UCSD-AML1 (cell line): ENCODE results near the gene KIAA0825.
"Not testable (repeated sequence)": the region's sequence is repeated elsewhere in the genome, so short reads cannot be mapped to it uniquely, and the experiment has no call there.

ENCODE experiments used
- DNase-seq: peaks from one replicate; lab custom pipeline; 2025; ENCODE audit not compliant: unreplicated experiment; lab: John Stamatoyannopoulos, UW

The KIAA0825 gene

GRCh38 chr5:94595281-94595840 is 23.0 kb downstream of the KIAA0825 start:
- DNase-seq: no peak

- no peak for DNase-seq
Observed at GRCh38 chr5:94577466-94578245, 40.7 kb downstream of the KIAA0825 start.

- no peak for DNase-seq
Observed at GRCh38 chr5:94575196-94575595, 43.2 kb downstream of the KIAA0825 start.

GRCh38 chr5:94573349-94573748 is 45.1 kb downstream of the KIAA0825 start:
- not testable (repeated sequence) for DNase-seq

GRCh38 chr5:94571415-94571814 is 47.0 kb downstream of the KIAA0825 start:
- no peak for DNase-seq

GRCh38 chr5:94564812-94565211 is 53.6 kb downstream of the KIAA0825 start:
- DNase-seq: no peak

GRCh38 chr5:94562327-94562971 is 56.0 kb downstream of the KIAA0825 start:
- DNase-seq: no peak

GRCh38 chr5:94558028-94558427 is 60.4 kb downstream of the KIAA0825 start:
- no peak for DNase-seq

- no peak for DNase-seq
Observed at GRCh38 chr5:94551858-94552257, 66.5 kb downstream of the KIAA0825 start.

GRCh38 chr5:94545870-94546625 is 72.4 kb downstream of the KIAA0825 start:
- DNase-seq: peak; percentile 70

- DNase-seq: peak; percentile 11
Observed at GRCh38 chr5:94544875-94545547, 73.4 kb downstream of the KIAA0825 start.

- no peak for DNase-seq
Observed at GRCh38 chr5:94544031-94544650, 74.3 kb downstream of the KIAA0825 start.

- no peak for DNase-seq
Observed at GRCh38 chr5:94540856-94541494, 77.4 kb downstream of the KIAA0825 start.

GRCh38 chr5:94538260-94538659 is 80.1 kb downstream of the KIAA0825 start:
- DNase-seq: no peak

GRCh38 chr5:94526706-94527105 is 91.7 kb downstream of the KIAA0825 start:
- DNase-seq: no peak

GRCh38 chr5:94524841-94525697 is 93.3 kb downstream of the KIAA0825 start:
- DNase-seq: no peak

GRCh38 chr5:94523018-94523417 is 95.4 kb downstream of the KIAA0825 start:
- no peak for DNase-seq

GRCh38 chr5:94522117-94522516 is 96.3 kb downstream of the KIAA0825 start:
- DNase-seq: no peak
